ENCODE measurements around the gene STAP2.

- peak; percentile 20 for TF ChIP-seq CTCF (IDR thresholded peaks at IDR 0.05)
- TF ChIP-seq EP300 (IDR thresholded peaks at IDR 0.05): no peak
- TF ChIP-seq POLR2AphosphoS5 (IDR thresholded peaks at IDR 0.05): peak; percentile 42 to 93 (median 87)
Observed at GRCh38 chr19:4374498-4375163, 36.0 kb upstream of the STAP2 start.

All from suprapubic skin (tissue), 4 donors.